ENCODE data around the gene LCE2D.

LCE2D gene

DNA sequence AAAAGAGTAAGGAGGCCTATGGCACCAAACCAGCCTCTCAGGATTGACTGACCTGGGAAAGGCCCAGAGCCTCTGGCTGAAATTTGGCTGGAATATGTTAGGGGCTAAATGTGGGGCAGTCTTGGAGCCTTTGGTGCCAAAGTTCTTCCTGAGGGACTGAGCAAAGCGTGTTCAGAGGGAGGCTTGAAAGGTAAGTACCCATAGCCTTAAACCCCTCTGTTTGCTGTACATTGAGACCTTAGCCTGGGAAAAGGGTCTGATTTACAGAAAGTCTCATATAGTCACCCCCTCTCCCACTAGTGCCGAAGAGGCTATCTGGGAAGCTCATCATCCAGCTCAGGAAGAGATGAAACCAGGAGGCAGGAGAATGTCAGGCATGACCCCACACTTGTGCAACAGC is 44.7 kb downstream of the LCE2D start, which contains the start of gene LCE4A:
TSS of gene LCE4A (plus strand) at position 301 of the 400 bp plus-strand sequence. CDS start 916 bp downstream, outside the sequence.
- no peak for TF ChIP-seq RAD21 (IDR thresholded peaks at IDR 0.05; ENCODE audit: low read depth)
- TF ChIP-seq, protein P1, sequence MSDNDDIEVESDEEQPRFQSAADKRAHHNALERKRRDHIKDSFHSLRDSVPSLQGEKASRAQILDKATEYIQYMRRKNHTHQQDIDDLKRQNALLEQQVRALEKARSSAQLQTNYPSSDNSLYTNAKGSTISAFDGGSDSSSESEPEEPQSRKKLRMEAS (IDR thresholded peaks at IDR 0.05), result no peak
- TF ChIP-seq TAF1 (IDR thresholded peaks at IDR 0.05; ENCODE audit: low read depth), result no peak
